ENCODE results near the gene PHC2.

DNA sequence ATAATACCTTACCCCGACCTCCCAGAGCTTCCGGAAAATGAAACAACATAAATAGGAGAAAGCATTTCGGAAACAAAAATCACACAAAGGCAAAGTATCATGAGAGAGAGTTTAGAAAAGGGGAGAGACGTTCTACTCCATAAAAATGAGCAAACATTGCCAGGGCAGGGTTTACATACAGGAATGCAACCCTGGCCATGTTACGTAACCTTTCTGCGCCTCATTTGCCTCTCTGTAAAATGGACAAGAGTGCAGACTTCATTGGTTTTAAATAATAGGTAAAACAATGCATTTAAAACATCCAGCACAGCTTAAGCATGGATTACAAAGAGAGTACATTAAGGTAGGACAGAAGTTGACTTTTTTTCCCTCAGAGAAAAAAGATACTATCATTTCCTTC, 45.6 kb downstream of the PHC2 start:
- TF ChIP-seq, protein P1, sequence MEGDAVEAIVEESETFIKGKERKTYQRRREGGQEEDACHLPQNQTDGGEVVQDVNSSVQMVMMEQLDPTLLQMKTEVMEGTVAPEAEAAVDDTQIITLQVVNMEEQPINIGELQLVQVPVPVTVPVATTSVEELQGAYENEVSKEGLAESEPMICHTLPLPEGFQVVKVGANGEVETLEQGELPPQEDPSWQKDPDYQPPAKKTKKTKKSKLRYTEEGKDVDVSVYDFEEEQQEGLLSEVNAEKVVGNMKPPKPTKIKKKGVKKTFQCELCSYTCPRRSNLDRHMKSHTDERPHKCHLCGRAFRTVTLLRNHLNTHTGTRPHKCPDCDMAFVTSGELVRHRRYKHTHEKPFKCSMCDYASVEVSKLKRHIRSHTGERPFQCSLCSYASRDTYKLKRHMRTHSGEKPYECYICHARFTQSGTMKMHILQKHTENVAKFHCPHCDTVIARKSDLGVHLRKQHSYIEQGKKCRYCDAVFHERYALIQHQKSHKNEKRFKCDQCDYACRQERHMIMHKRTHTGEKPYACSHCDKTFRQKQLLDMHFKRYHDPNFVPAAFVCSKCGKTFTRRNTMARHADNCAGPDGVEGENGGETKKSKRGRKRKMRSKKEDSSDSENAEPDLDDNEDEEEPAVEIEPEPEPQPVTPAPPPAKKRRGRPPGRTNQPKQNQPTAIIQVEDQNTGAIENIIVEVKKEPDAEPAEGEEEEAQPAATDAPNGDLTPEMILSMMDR (optimal IDR thresholded peaks at IDR 0.05 in 1 of 3, IDR thresholded peaks at IDR 0.05 in 1 of 3, conservative IDR thresholded peaks at IDR 0.05 in 1 of 3; ENCODE audit: extremely low read depth in 1 of 3, insufficient read depth in 2 of 3, low read length in 3 of 3) = no peak
- TF ChIP-seq EZH2 (IDR thresholded peaks at IDR 0.05; ENCODE audit: low read length) = no peak
